Measurements from ENCODE around the gene SCTR. TPM values are rescaled to one million over a fixed set of nuclear protein-coding genes. Genes with fewer than 3 reads are reported as not detected.

SCTR gene
- total RNA-seq = not detected

GRCh38 chr2:119523952-119524694, at the start of gene SCTR:
Gene SCTR, minus strand, starts transcription at chr2:119524483. Its CDS starts 257 bp downstream, at chr2:119524226.
- DNase-seq (ENCODE audit: low spot score) (no peak), ATAC-seq (ENCODE audit: insufficient number of reproducible peaks, low FRiP score, low read depth) (no peak)
- H3K4me3 ChIP-seq = no peak within 1 kb of the TSS
- TF ChIP-seq CTCF (IDR thresholded peaks at IDR 0.05) = no peak
- no peaks in the 10 kb centered on the region for H3K9me3 ChIP-seq
- peaks cover 0 to 13% of the 10 kb centered on the region in 2 donors for H3K4me1 ChIP-seq (ENCODE audit: control insufficient read depth in 1 of 2, low read depth in 2 of 2)
- no peaks in the 10 kb centered on the region for H3K27me3 ChIP-seq (replicated peaks; ENCODE audit: insufficient read depth)
- no peaks in the 10 kb centered on the region for H3K36me3 ChIP-seq
- H3K27ac ChIP-seq = no peak within 1 kb of the TSS

DNA sequence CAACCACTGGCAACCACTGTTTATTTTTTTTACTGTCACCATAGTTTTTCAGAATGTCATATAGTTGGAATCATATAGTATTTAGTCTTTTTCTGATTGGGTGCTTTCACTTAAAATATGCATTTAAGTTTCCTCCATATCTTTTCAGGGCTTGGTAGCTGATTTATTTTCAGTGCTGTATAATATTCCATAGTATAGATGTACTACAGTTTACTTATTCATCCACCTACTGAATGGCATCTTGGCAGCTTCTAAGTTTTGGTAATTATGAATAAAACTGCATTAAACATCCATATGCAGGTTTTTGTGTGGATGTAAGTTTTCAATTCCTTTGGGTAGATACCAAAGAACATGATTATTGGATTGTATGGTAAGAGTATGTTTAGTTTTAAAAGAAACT, 43.0 kb upstream of the SCTR start:
- TF ChIP-seq CTCF (IDR thresholded peaks at IDR 0.05) = no peak
- Histone ChIP-seq H3K27me3 (replicated peaks; ENCODE audit: insufficient read depth) (no peaks in the 10 kb centered on the region), H3K9me3 (no peaks in the 10 kb centered on the region), H3K4me3 (no peak overlapping the region), H3K27ac (no peak overlapping the region), H3K4me1 (ENCODE audit: control insufficient read depth in 1 of 2, low read depth in 2 of 2) (no peaks in the 10 kb centered on the region), H3K36me3 (no peaks in the 10 kb centered on the region)
- no peak for ATAC-seq (ENCODE audit: insufficient number of reproducible peaks, low FRiP score, low read depth)
- no peak for DNase-seq (ENCODE audit: low spot score)

- ATAC-seq (ENCODE audit: insufficient number of reproducible peaks, low FRiP score, low read depth) = no peak
- Histone ChIP-seq H3K9me3 (no peaks in the 10 kb centered on the region), H3K27me3 (replicated peaks; ENCODE audit: insufficient read depth) (no peaks in the 10 kb centered on the region), H3K36me3 (no peaks in the 10 kb centered on the region), H3K4me3 (no peak overlapping the region), H3K4me1 (ENCODE audit: control insufficient read depth in 1 of 2, low read depth in 2 of 2) (no peaks in the 10 kb centered on the region), H3K27ac (no peak overlapping the region)
- no peak for TF ChIP-seq CTCF (IDR thresholded peaks at IDR 0.05)
- no peak for DNase-seq (ENCODE audit: low spot score)
Measured at GRCh38 chr2:119565481-119565880, 41.2 kb upstream of the SCTR start.

- ATAC-seq (ENCODE audit: insufficient number of reproducible peaks, low FRiP score, low read depth) (no peak), DNase-seq (ENCODE audit: low spot score) (no peak)
- Histone ChIP-seq H3K4me3 (no peak overlapping the region), H3K27me3 (replicated peaks; ENCODE audit: insufficient read depth) (no peaks in the 10 kb centered on the region), H3K4me1 (ENCODE audit: control insufficient read depth in 1 of 2, low read depth in 2 of 2) (peaks cover 0 to 8% of the 10 kb centered on the region in 2 donors), H3K27ac (no peak overlapping the region), H3K36me3 (no peaks in the 10 kb centered on the region), H3K9me3 (no peaks in the 10 kb centered on the region)
- TF ChIP-seq CTCF (IDR thresholded peaks at IDR 0.05) = no peak
Measured at GRCh38 chr2:119553687-119554344, 29.5 kb upstream of the SCTR start.

DNA sequence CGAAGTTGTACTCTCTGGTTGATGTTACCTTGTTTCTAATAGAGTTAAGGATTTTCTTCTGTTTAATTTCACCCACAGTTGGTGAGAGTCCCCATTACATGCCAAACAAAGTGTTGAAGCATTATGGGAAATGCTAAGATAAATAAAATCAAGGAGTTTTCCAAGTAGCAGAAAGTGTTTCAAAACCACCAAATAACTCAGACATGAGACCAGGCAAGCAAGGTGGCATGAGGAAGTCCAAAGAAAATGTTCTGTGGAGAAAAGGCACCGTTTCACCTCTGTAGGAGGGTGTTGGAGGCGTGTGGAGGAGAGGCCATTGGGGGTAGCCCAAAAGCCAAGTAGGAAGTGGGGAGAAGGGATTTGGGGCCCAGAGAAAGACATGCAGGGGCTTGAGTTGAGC, 28.6 kb upstream of the SCTR start:
- H3K27me3 ChIP-seq (replicated peaks; ENCODE audit: insufficient read depth) = no peaks in the 10 kb centered on the region
- ATAC-seq (ENCODE audit: insufficient number of reproducible peaks, low FRiP score, low read depth) = no peak
- H3K27ac ChIP-seq = no peak overlapping the region
- H3K9me3 ChIP-seq = no peaks in the 10 kb centered on the region
- peaks cover 0 to 8% of the 10 kb centered on the region in 2 donors for H3K4me1 ChIP-seq (ENCODE audit: control insufficient read depth in 1 of 2, low read depth in 2 of 2)
- DNase-seq (ENCODE audit: low spot score) = no peak
- H3K4me3 ChIP-seq = no peak overlapping the region
- no peak for TF ChIP-seq CTCF (IDR thresholded peaks at IDR 0.05)
- H3K36me3 ChIP-seq = no peaks in the 10 kb centered on the region

All from thoracic aorta (tissue), 2 donors.